HL-60 (cell line): ENCODE results near the gene COL25A1.

Experiments
- DNase-seq, 2 experiments: peaks; one replicate each; pipeline ENCODE4 v3.0.0-alpha.2; 2010 to 2020; ENCODE audit warnings: low read depth in 1 of 2, low spot score in 1 of 2
- H3K27ac ChIP-seq: fragments of 250-450 bp; sonication (Bioruptor Pico); replicated peaks from 2 replicates; pipeline ENCODE4 v1.5.1; 2020; ENCODE audit warnings: mild to moderate bottlenecking, moderate library complexity
- H3K27me3 ChIP-seq: fragments of 250-450 bp; sonication (Bioruptor Pico); 2 replicates; pipeline ENCODE4 v1.5.1; 2021; ENCODE audit warnings: mild to moderate bottlenecking, moderate library complexity; ENCODE audit not compliant: insufficient read depth, poor library complexity, severe bottlenecking
- H3K4me3 ChIP-seq: replicated peaks from 2 replicates; pipeline ENCODE4 v1.5.1; 2011; ENCODE audit warnings: mild to moderate bottlenecking, control low read depth, low read length; ENCODE audit not compliant: insufficient read depth
- CTCF ChIP-seq: IDR thresholded peaks from one replicate; pipeline ENCODE4 v1.5.1; 2011; ENCODE audit warnings: low read length, control low read depth, inconsistent platforms; ENCODE audit not compliant: insufficient read depth
- GABPA ChIP-seq: IDR thresholded peaks from 2 replicates; pipeline ENCODE4 v1.6.1; 2012; ENCODE audit warnings: low read depth
- POLR2AphosphoS5 ChIP-seq: IDR thresholded peaks from 2 replicates; pipeline ENCODE4 v1.6.1; 2012; ENCODE audit warnings: low read depth
- REST ChIP-seq: IDR thresholded peaks from 2 replicates; pipeline ENCODE4 v1.6.1; 2012; ENCODE audit warnings: low read depth; ENCODE audit not compliant: insufficient replicate concordance
- SPI1 ChIP-seq: IDR thresholded peaks from 2 replicates; pipeline ENCODE4 v1.6.1; 2012; ENCODE audit warnings: low read depth, mild to moderate bottlenecking, borderline replicate concordance

COL25A1 gene

GRCh38 chr4:109295081-109295480 is 7.4 kb downstream of the COL25A1 start:
- TF ChIP-seq SPI1 = no peak
- TF ChIP-seq REST = no peak
- TF ChIP-seq GABPA = no peak
- no peak for TF ChIP-seq CTCF
- Histone ChIP-seq H3K27ac (no peak overlapping the region), H3K4me3 (no peak overlapping the region), H3K27me3 (no peaks in the 10 kb centered on the region)
- DNase-seq = no peak

GRCh38 chr4:109294468-109295020 is 7.9 kb downstream of the COL25A1 start:
- Histone ChIP-seq H3K27ac (no peak overlapping the region), H3K27me3 (no peaks in the 10 kb centered on the region), H3K4me3 (no peak overlapping the region)
- TF ChIP-seq POLR2AphosphoS5 (no peak), GABPA (no peak), SPI1 (no peak), CTCF (no peak), REST (no peak)
- no peak for DNase-seq

- Histone ChIP-seq H3K27me3 (no peaks in the 10 kb centered on the region), H3K4me3 (no peak overlapping the region), H3K27ac (no peak overlapping the region)
- no peak for TF ChIP-seq REST
- TF ChIP-seq SPI1 = peak; percentile 92
- no peak for TF ChIP-seq POLR2AphosphoS5
- peak; percentile 61 for TF ChIP-seq CTCF
- DNase-seq = peak; percentile 11 to 49
Observed at GRCh38 chr4:109294006-109294405, 8.5 kb downstream of the COL25A1 start.
